Astrocyte (in vitro differentiated cells and primary cell): ENCODE data around the gene TMEM114. TPM values are rescaled to one million over a fixed set of nuclear protein-coding genes. Genes with fewer than 3 reads are reported as not detected.

Experiments used
- DNase-seq: peaks from one replicate; pipeline ENCODE4 v3.0.0-alpha.2; 2010; ENCODE audit warnings: low read depth
- FAIRE-seq: peaks from 2 replicates; lab custom pipeline; 2011; peaks lifted over from hg19 to GRCh38; lab: Jason Lieb, UNC
- H2AFZ ChIP-seq: 2 replicates; pipeline ENCODE4 v1.6.0; 2012; ENCODE audit warnings: low read depth, low read length, inconsistent platforms
- H3K27ac ChIP-seq: 2 replicates; pipeline ENCODE4 v1.5.1; 2011; ENCODE audit warnings: low read depth, low read length, inconsistent platforms
- H3K27me3 ChIP-seq: 2 replicates; pipeline ENCODE4 v1.6.0; 2011; ENCODE audit warnings: low read length, inconsistent platforms; ENCODE audit not compliant: insufficient read depth
- H3K36me3 ChIP-seq: 2 replicates; pipeline ENCODE4 v1.5.1; 2011; ENCODE audit warnings: low read length, inconsistent platforms; ENCODE audit not compliant: insufficient read depth
- H3K4me1 ChIP-seq: 2 replicates; pipeline ENCODE4 v1.5.1; 2011; ENCODE audit warnings: low read length, inconsistent platforms; ENCODE audit not compliant: insufficient read depth
- H3K4me2 ChIP-seq: 2 replicates; pipeline ENCODE4 v1.6.0; 2012; ENCODE audit warnings: low read length, inconsistent platforms
- H3K4me3 ChIP-seq: 2 replicates; pipeline ENCODE4 v1.5.1; 2011; ENCODE audit warnings: low read depth, mild to moderate bottlenecking, low read length, inconsistent platforms; ENCODE audit not compliant: insufficient read depth
- H3K79me2 ChIP-seq: 2 replicates; pipeline ENCODE4 v1.6.0; 2012; ENCODE audit warnings: mild to moderate bottlenecking, low read length, inconsistent platforms; ENCODE audit not compliant: insufficient read depth
- H3K9ac ChIP-seq: 2 replicates; pipeline ENCODE4 v1.6.0; 2012; ENCODE audit warnings: mild to moderate bottlenecking, low read length, inconsistent platforms
- H3K9me3 ChIP-seq: 2 replicates; pipeline ENCODE4 v1.5.1; 2012; ENCODE audit warnings: low read depth, mild to moderate bottlenecking, low read length, inconsistent platforms; ENCODE audit not compliant: insufficient read depth
- H4K20me1 ChIP-seq: 2 replicates; pipeline ENCODE4 v1.6.0; 2012; ENCODE audit warnings: low read length, inconsistent platforms; ENCODE audit not compliant: insufficient read depth
- H3K27ac Mint-ChIP-seq: one replicate; pipeline ENCODE4 v1.8.0; 2021; ENCODE audit warnings: mild to moderate bottlenecking, mixed read lengths; ENCODE audit not compliant: unreplicated experiment
- H3K27me3 Mint-ChIP-seq: one replicate; pipeline ENCODE4 v1.8.0; 2021; ENCODE audit warnings: low read depth, mixed read lengths; ENCODE audit not compliant: unreplicated experiment
- H3K36me3 Mint-ChIP-seq: one replicate; pipeline ENCODE4 v1.8.0; 2021; ENCODE audit warnings: low read depth, mixed read lengths; ENCODE audit not compliant: unreplicated experiment
- H3K4me1 Mint-ChIP-seq: one replicate; pipeline ENCODE4 v1.8.0; 2021; ENCODE audit warnings: low read depth, mixed read lengths; ENCODE audit not compliant: unreplicated experiment
- H3K4me3 Mint-ChIP-seq: one replicate; pipeline ENCODE4 v1.8.0; 2021; ENCODE audit warnings: mild to moderate bottlenecking, moderate library complexity, mixed read lengths; ENCODE audit not compliant: unreplicated experiment
- H3K9me3 Mint-ChIP-seq: one replicate; pipeline ENCODE4 v1.8.0; 2021; ENCODE audit warnings: mild to moderate bottlenecking, mixed read lengths; ENCODE audit not compliant: unreplicated experiment
- CTCF ChIP-seq: IDR thresholded peaks from 2 replicates; pipeline ENCODE4 v1.5.1; 2011; ENCODE audit warnings: low read depth, mild to moderate bottlenecking, inconsistent platforms, low read length, moderate library complexity; ENCODE audit not compliant: insufficient read depth
- EZH2 ChIP-seq: IDR thresholded peaks from 2 replicates; pipeline ENCODE4 v1.6.1; 2012; ENCODE audit warnings: mild to moderate bottlenecking, low read length, inconsistent platforms; ENCODE audit not compliant: insufficient read depth
- total RNA-seq: library from RNA; stranded (reverse); gene quantifications from 2 replicates; pipeline ENCODE4 v1.2.1, GENCODE V29; 2021

The TMEM114 gene
- total RNA-seq, 1 donor from 2014 or later, result not detected

DNA sequence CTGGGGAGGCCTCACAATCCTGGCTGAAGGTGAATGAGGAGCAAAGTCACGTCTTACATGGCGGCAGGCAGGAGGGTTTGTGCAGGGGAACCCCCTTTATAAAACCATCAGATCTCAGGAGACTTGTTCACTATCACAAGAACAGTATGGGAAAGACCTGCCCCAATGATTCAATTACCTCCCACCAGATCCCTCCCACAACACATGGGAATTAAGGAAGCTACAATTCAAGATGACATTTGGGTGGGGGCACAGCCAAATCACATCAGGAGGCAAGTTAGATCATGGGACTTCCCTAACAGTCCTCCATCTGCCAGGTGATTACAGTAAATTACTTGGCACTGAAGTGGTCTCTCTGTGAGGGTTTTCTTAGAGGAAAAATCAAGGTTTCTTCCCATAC is 5.3 kb downstream of the TMEM114 start:
- Histone ChIP-seq H2AFZ (no peak overlapping the region), H3K4me1 (no peaks in the 10 kb centered on the region), H3K79me2 (no peaks in the 10 kb centered on the region), H3K9ac (no peak overlapping the region), H3K27me3 (peaks cover 30% of the 10 kb centered on the region), H3K4me2 (no peak overlapping the region), H3K36me3 (no peaks in the 10 kb centered on the region), H3K9me3 (no peaks in the 10 kb centered on the region), H3K4me3 (no peak overlapping the region), H3K27ac (no peak overlapping the region), H4K20me1 (no peaks in the 10 kb centered on the region)
- Mint-ChIP-seq H3K27me3 (peaks cover 23% of the 10 kb centered on the region), H3K27ac (no peak overlapping the region), H3K9me3 (no peaks in the 10 kb centered on the region), H3K36me3 (no peaks in the 10 kb centered on the region), H3K4me3 (no peak overlapping the region), H3K4me1 (peaks cover 16% of the 10 kb centered on the region)
- TF ChIP-seq CTCF, result no peak
- DNase-seq (no peak), FAIRE-seq (no peak)

DNA sequence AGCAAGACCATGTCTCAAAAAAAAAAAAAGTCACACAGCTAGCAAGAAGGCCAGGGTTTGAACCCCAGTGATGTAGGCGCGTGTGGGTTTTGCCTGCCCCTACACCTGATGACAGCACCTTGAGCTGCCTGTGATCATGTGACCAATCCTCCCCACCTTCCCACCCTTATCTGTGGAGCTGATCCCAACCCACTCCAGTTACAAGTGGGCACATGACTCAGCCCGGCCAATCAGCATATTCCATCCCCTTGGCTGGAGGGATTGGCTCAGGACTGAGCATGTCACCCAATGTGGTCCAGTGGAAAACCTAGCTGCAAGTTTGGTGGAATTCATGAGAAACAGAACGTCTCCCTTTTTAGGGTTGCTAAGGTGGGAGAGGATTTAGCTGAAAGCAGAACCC is 6.6 kb downstream of the TMEM114 start:
- no peak overlapping the region for H2AFZ ChIP-seq
- FAIRE-seq, result no peak
- H3K4me1 Mint-ChIP-seq, result peaks cover 14% of the 10 kb centered on the region

DNA sequence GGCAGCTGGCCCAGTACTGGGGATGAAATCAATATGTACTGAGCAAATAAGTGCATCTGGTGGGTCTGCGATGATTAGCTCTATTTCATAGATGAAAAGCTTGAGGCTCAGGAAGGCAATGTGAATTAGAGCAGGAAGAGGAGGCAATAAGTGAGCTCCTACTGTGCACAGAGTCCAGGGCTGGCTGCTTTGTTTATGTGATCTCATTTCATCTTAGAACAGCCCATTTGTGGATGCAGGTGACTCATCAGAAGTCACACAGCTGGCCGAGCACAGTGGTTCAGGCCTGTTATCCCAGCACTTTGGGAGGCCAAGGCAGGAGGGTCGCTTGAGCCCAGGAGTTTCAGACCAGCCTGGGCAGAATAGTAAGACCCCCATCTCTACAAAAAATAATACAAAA is 7.1 kb downstream of the TMEM114 start:
- H3K27ac Mint-ChIP-seq, result no peak overlapping the region
- Histone ChIP-seq H3K9ac (no peak overlapping the region), H3K4me2 (no peak overlapping the region), H4K20me1 (no peaks in the 10 kb centered on the region), H2AFZ (no peak overlapping the region), H3K4me1 (no peaks in the 10 kb centered on the region), H3K27ac (no peak overlapping the region), H3K36me3 (no peaks in the 10 kb centered on the region), H3K4me3 (no peak overlapping the region), H3K79me2 (no peaks in the 10 kb centered on the region), H3K9me3 (no peaks in the 10 kb centered on the region), H3K27me3 (peaks cover 12% of the 10 kb centered on the region)
- no peak for FAIRE-seq
- peak; percentile 4 for DNase-seq
- no peak for TF ChIP-seq CTCF
- TF ChIP-seq EZH2, result no peak
- H3K36me3 Mint-ChIP-seq, result no peaks in the 10 kb centered on the region
- H3K4me3 Mint-ChIP-seq, result no peak overlapping the region
- peaks cover 10% of the 10 kb centered on the region for H3K27me3 Mint-ChIP-seq
- peaks cover 14% of the 10 kb centered on the region for H3K4me1 Mint-ChIP-seq
- no peaks in the 10 kb centered on the region for H3K9me3 Mint-ChIP-seq

More for the DNA sequence above, 6.6 kb downstream of the TMEM114 start:
- H3K27ac ChIP-seq, result no peak overlapping the region
- H3K36me3 ChIP-seq, result no peaks in the 10 kb centered on the region
- Mint-ChIP-seq H3K27ac (no peak overlapping the region), H3K36me3 (no peaks in the 10 kb centered on the region), H3K27me3 (peaks cover 15% of the 10 kb centered on the region), H3K4me3 (no peak overlapping the region), H3K9me3 (no peaks in the 10 kb centered on the region)
- no peaks in the 10 kb centered on the region for H3K9me3 ChIP-seq
- H3K79me2 ChIP-seq, result no peaks in the 10 kb centered on the region
- no peaks in the 10 kb centered on the region for H4K20me1 ChIP-seq
- H3K27me3 ChIP-seq, result peaks cover 18% of the 10 kb centered on the region
- no peak overlapping the region for H3K4me2 ChIP-seq
- DNase-seq, result no peak
- H3K4me3 ChIP-seq, result no peak overlapping the region
- H3K9ac ChIP-seq, result no peak overlapping the region
- TF ChIP-seq EZH2, result no peak
- TF ChIP-seq CTCF, result no peak
- no peaks in the 10 kb centered on the region for H3K4me1 ChIP-seq
